BJ (cell line): ENCODE results near the gene CBX4. TPM values are rescaled to one million over a fixed set of nuclear protein-coding genes. Genes with fewer than 3 reads are reported as not detected.
A peak's percentile ranks its signal among the peaks of the same experiment; 100 is the strongest.

Experiments
- CTCF ChIA-PET: fragments of 350-600 bp; formaldehyde crosslinking; extraction: SDS; loops from one replicate; lab custom pipeline; 2021; ENCODE audit warnings: antibody characterized with exemption, inconsistent platforms; lab: Yijun Ruan, JAX
- POLR2A ChIA-PET: fragments of 300-600 bp; sonication (Branson Sonifier 250); formaldehyde crosslinking; extraction: SDS; loops from one replicate; lab custom pipeline; 2021; ENCODE audit warnings: antibody characterized with exemption; lab: Charles Lee
- DNase-seq: peaks from one replicate; pipeline ENCODE4 v3.0.0-alpha.2; 2011; ENCODE audit warnings: low read depth
- H3K27me3 ChIP-seq: 2 replicates; pipeline ENCODE4 v1.6.0; 2011; ENCODE audit warnings: low read length; ENCODE audit not compliant: control insufficient read depth, insufficient read depth
- H3K36me3 ChIP-seq: 2 replicates; pipeline ENCODE4 v1.5.1; 2011; ENCODE audit warnings: low read length; ENCODE audit not compliant: control insufficient read depth, insufficient read depth
- H3K4me3 ChIP-seq: 2 replicates; pipeline ENCODE4 v1.5.1; 2011; ENCODE audit warnings: low read depth, mild to moderate bottlenecking, control low read depth, low read length
- polyA plus RNA-seq: library from polyadenylated mRNA; depleted of rRNA; stranded (reverse); fragments of >200 nt; gene quantifications from 2 replicates; pipeline ENCODE4 v1.2.3, GENCODE V29; 2011
- TF ChIP-seq, protein P1 (sequence below): IDR thresholded peaks from 2 replicates; pipeline ENCODE4 v1.5.1; 2011; ENCODE audit warnings: low read depth, mild to moderate bottlenecking, control low read depth, inconsistent platforms, low read length, moderate library complexity; ENCODE audit not compliant: insufficient read depth

CBX4 gene
- polyA plus RNA-seq, 1 experiment = 10.4 TPM

DNA sequence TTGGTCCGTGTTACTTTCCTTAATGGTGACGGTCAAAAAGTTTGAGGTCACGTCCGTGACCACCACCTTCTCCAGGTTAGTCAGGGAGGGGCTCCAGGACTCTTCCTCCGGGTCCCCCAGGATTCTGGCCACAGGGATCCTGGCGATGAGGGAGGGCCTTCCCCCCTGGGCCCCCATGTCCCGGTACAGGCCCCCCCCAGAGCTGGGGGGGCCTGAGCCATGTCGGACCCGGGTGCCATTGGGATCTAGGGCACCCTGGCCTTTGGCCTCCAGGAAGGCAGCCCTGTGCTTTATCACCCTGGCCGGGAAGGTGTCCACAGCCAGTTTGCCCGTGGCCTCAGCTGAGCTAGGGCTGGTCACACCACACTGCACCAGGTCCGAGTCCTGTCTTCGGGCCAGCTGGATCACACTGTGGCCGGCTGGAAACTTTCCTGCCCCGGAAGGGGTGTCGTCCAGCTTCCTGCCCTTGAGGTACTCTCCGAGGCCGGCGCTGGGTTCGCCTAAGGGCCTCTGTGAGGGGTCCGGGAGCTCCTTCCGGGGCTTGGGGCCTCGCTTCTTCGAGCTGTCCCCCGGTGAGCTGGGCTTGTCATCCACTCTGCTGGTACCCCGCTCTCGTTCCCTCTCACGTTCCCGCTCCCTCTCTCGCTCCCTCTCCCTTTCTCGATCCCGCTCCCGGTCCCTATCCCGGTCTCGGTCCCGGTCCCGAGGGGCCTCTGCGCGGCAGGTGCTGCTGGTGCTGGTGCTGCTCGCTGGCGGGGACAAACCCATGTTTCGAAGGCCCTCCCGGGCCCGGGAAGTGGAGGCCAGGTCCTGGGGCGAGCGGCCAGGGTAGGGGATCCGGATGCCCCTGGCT lies 44.4 kb downstream of the CBX4 start:
- TF ChIP-seq, protein P1, sequence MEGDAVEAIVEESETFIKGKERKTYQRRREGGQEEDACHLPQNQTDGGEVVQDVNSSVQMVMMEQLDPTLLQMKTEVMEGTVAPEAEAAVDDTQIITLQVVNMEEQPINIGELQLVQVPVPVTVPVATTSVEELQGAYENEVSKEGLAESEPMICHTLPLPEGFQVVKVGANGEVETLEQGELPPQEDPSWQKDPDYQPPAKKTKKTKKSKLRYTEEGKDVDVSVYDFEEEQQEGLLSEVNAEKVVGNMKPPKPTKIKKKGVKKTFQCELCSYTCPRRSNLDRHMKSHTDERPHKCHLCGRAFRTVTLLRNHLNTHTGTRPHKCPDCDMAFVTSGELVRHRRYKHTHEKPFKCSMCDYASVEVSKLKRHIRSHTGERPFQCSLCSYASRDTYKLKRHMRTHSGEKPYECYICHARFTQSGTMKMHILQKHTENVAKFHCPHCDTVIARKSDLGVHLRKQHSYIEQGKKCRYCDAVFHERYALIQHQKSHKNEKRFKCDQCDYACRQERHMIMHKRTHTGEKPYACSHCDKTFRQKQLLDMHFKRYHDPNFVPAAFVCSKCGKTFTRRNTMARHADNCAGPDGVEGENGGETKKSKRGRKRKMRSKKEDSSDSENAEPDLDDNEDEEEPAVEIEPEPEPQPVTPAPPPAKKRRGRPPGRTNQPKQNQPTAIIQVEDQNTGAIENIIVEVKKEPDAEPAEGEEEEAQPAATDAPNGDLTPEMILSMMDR = no peak
- CTCF ChIA-PET = interaction anchor here (0.7 to 3.3 kb wide), 6 partner anchors 17 to 214 kb away, joined by 3 to 10 read pairs (median 5); partner anchors contain the start of gene CBX4
- POLR2A ChIA-PET = no interaction called here
- DNase-seq = no peak
- H3K4me3 ChIP-seq = no peak overlapping the region
- H3K27me3 ChIP-seq = peaks cover 34% of the 10 kb centered on the region
- peaks cover 9% of the 10 kb centered on the region for H3K36me3 ChIP-seq

DNA sequence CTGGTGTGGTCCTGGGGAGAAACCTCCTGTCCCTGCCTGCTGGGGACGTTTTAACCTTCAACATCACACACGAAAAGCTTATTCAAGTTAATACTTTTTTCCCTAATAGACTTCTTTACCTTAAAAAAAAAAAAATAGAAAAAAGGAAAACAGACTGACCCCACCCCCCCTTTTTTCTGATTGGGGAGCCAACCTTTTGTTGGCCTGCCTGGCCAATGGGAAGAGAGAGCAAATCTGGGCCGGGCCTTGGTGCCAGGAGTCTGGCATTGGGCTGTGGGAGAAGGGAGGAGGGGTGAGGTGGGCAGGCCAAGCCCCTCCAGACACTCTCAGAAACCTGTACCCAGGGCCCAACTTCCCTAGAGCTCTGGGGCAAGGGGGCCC lies 45.3 kb downstream of the CBX4 start:
- ChIA-PET CTCF (interaction anchor here (0.7 to 3.3 kb wide), 8 partner anchors 18 to 199 kb away, joined by 3 to 10 read pairs (median 4); partner anchors contain the start of gene CBX4), POLR2A (interaction anchor here (0.5 kb wide), 1 partner anchor 45 kb away, joined by 3 read pairs; the partner anchor contains the start of gene CBX4)
- peak overlapping the region; percentile 51 for H3K4me3 ChIP-seq
- H3K27me3 ChIP-seq = peaks cover 32% of the 10 kb centered on the region
- H3K36me3 ChIP-seq = peaks cover 9% of the 10 kb centered on the region
- TF ChIP-seq, protein P1 = no peak
- no peak for DNase-seq

DNA sequence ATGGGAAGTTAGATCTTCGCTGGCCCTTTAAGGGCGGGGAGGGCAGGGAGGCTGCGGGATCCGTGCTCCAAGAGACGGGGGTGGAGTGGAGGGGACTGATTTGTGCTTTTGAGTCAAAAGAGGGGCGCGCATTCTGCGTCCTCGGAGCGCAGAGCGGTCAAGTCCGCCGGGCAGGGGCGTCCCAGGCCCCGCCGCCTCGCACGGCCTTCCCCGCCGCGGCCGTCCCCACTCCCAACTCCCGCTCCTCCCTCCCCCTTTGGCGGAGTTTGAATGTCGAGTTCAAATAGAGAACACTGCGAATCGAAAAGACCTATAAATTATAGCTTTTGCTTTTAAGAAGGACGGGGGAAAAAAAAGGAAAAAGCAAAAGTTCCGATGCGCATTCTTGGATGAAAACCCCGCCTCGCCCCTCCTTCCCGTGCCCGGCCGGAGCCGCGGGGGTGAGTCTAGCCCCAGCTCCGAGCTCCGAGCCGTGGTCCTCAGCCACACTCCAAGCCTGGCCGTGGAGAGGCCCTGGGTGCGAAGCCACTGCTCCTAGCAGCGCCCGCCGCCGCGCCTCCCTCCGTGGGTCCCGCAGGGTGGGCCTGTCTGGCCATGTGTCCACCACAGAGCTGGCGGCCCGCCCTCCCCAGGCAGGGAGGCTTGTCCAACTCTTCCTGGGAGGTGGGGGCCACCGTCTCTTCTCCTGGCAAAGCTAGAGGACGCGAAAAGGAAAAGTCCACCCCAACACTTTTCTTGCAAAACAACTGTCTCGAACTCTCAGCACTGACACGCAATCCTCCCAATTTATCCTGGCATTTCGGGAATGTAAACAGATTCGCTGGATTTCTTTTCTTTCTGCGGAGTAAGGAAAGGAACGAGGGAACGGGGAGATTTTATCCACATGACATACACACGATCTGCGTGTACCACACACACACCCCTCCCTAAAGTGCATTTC lies 46.0 kb downstream of the CBX4 start:
- Histone ChIP-seq H3K36me3 (peaks cover 9% of the 10 kb centered on the region), H3K27me3 (peaks cover 31% of the 10 kb centered on the region), H3K4me3 (peak overlapping the region; percentile 51)
- POLR2A ChIA-PET = interaction anchor here (0.5 kb wide), 1 partner anchor 46 kb away, joined by 3 read pairs; the partner anchor contains the start of gene CBX4
- peak; percentile 87 for DNase-seq
- TF ChIP-seq, protein P1 = no peak
- CTCF ChIA-PET = interaction anchor here (0.6 to 3.3 kb wide), 8 partner anchors 18 to 200 kb away, joined by 3 to 10 read pairs (median 4); partner anchors contain the start of gene CBX4

DNA sequence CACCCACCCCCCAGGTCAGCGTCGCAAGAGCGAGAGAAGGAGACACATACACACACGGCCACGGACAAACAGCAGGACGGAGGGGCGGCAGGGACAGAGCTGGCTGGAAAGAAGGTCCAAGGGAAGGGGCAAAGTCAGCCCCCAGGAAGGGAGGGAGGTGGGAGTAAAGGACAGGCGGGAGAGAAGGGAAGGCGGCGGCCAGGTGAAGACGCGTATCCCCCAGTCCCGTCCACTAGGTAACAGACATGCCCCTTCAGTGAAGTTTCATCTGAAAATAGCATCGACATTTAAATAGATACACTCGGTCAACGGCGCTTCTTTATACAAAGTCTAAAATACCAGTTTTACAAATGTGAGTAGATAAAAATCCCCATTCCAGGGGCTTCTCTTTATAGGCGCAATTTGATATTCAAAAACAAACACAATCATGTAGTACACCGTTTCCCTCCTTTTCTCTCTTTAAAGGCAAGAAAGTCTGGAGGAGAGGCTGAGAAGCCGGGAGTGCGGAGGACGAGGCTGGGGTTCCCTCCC lies 46.8 kb downstream of the CBX4 start:
- TF ChIP-seq, protein P1 = no peak
- H3K36me3 ChIP-seq = peaks cover 9% of the 10 kb centered on the region
- peaks cover 30% of the 10 kb centered on the region for H3K27me3 ChIP-seq
- H3K4me3 ChIP-seq = peak overlapping the region; percentile 51
- POLR2A ChIA-PET = no interaction called here
- no peak for DNase-seq
- CTCF ChIA-PET = interaction anchor here (0.6 to 3.3 kb wide), 3 partner anchors 43 to 51 kb away, joined by 4 to 10 read pairs (median 4); partner anchors contain the start of gene CBX4
